ENCODE results near the gene LIMA1. TPM values are rescaled to one million over a fixed set of nuclear protein-coding genes. Genes with fewer than 3 reads are reported as not detected.

Gene LIMA1
- total and polyA plus RNA-seq, 2 of the 4 experiments (the other 2 are of a cell fraction), result 126 to 163 TPM

GRCh38 chr12:50282721-50283228, 545 bp downstream of the LIMA1 start:
- in situ Hi-C loops (cut with MboI; ENCODE audit: low sequenced_read_pairs), result no loop called here
- Histone ChIP-seq H3K79me1 (ENCODE audit: low read depth in 1 of 2, low read length in 2 of 2) (peaks cover 13 to 21% of the 10 kb centered on the region in 2 experiments), H3K14ac (replicated peaks; ENCODE audit: low read depth, low read length) (peak overlapping the region; percentile 75), H3K4me2 (ENCODE audit: low read depth, low read length) (peak overlapping the region; percentile 84), H2AK5ac (ENCODE audit: low read depth, low read length) (peak overlapping the region; percentile 52; the same call in 1 of the 2 replicates), H2BK15ac (ENCODE audit: low read depth, low read length) (peak overlapping the region; percentile 48), H4K8ac (ENCODE audit: low read depth in 2 of 2, low read length in 2 of 2) (peak overlapping the region; percentile 84 to 100; a peak in 3 of 4 replicates), H4K91ac (ENCODE audit: insufficient read depth, low read depth, low read length) (peak overlapping the region; percentile 64; the same call in 1 of the 2 replicates), H2AK9ac (replicated peaks; ENCODE audit: low read depth, low read length, poor library complexity) (peak overlapping the region; percentile 78), H4K20me1 (ENCODE audit: insufficient read depth, low read length) (no peaks in the 10 kb centered on the region), H2BK120ac (ENCODE audit: low read depth, low read length) (peak overlapping the region; percentile 70), H3K9me3 (ENCODE audit: control insufficient read depth, insufficient read depth, low read length) (no peaks in the 10 kb centered on the region), H3K56ac (ENCODE audit: extremely low read depth, insufficient read depth, low read length) (peak overlapping the region; percentile 19; the same call in 1 of the 2 replicates), H3K4me3 (ENCODE audit: insufficient read depth, low read depth, low read length) (peak overlapping the region; percentile 74), H2BK5ac (ENCODE audit: low read depth, low read length, poor library complexity, severe bottlenecking) (peak overlapping the region; percentile 69), H3K9me1 (ENCODE audit: insufficient read depth, low read length) (peaks cover 9% of the 10 kb centered on the region; the same call in 1 of the 2 replicates), H3K18ac (ENCODE audit: low read depth, low read length) (peak overlapping the region; percentile 68), H2BK20ac (ENCODE audit: low read depth, low read length) (peak overlapping the region; percentile 45; the same call in 1 of the 2 replicates), H3K4ac (ENCODE audit: low read depth, low read length) (peak overlapping the region; percentile 73), H3K27ac (ENCODE audit: insufficient read depth, low read length) (peak overlapping the region; percentile 87), H3K36me3 (ENCODE audit: control insufficient read depth, insufficient read depth, low read length) (no peaks in the 10 kb centered on the region), H4K5ac (ENCODE audit: low read depth, low read length) (peak overlapping the region; percentile 69), H3K9ac (ENCODE audit: low read depth, low read length) (peak overlapping the region; percentile 87), H3K4me1 (ENCODE audit: control insufficient read depth, insufficient read depth, low read length) (peaks cover 2% of the 10 kb centered on the region; the same call in 1 of the 2 replicates), H3K23ac (ENCODE audit: low read depth, low read length) (peak overlapping the region; percentile 86; the same call in 1 of the 2 replicates), H3K27me3 (ENCODE audit: control insufficient read depth, insufficient read depth, low read length) (no peaks in the 10 kb centered on the region), H2AFZ (replicated peaks; ENCODE audit: low read length, poor library complexity) (peak overlapping the region; percentile 98)
- DNase-seq (peak; percentile 77), ATAC-seq (ENCODE audit: low read depth) (peak; percentile 68)
- intact Hi-C loops (cut with micrococcal nuclease), result loop anchor here (1.0 to 2.0 kb wide), 3 partner anchors 18 to 62 kb away; no protein-coding TSS in a partner anchor
- dilution Hi-C loops (cut with HindIII; ENCODE audit: low sequenced_read_pairs, unreplicated experiment), result no loop called here
- POLR2A ChIA-PET (ENCODE audit: unreplicated experiment), result no interaction called here
- BruUV-seq (replicated peaks), result TSS peak; percentile 66
- CTCF ChIA-PET, result no interaction called here
- TF ChIP-seq CHD1 (IDR thresholded peaks at IDR 0.05; ENCODE audit: low read depth, low read length), result no peak
- no peak for TF ChIP-seq POLR2A (IDR thresholded peaks at IDR 0.05; ENCODE audit: low read depth, low read length)
- TF ChIP-seq CEBPB (IDR thresholded peaks at IDR 0.05; ENCODE audit: low read depth, low read length), result no peak
- no peak for TF ChIP-seq BHLHE40 (IDR thresholded peaks at IDR 0.05; ENCODE audit: low read depth, low read length)
- 0 out of 2 replicates have a peak, but pooled peaks have one; percentile 6 for TF ChIP-seq FOS (IDR thresholded peaks at IDR 0.05; ENCODE audit: low read depth, low read length)
- no peak; the same call in 1 of the 2 replicates for TF ChIP-seq MAZ (IDR thresholded peaks at IDR 0.05; ENCODE audit: borderline replicate concordance, low read depth, low read length)
- TF ChIP-seq SMC3 (IDR thresholded peaks at IDR 0.05; ENCODE audit: low read depth, low read length), result no peak
- no peak for TF ChIP-seq NFE2L2 (IDR thresholded peaks at IDR 0.05; ENCODE audit: low read depth, low read length)
- no CpG with 5 or more reads among the region's 14 CpGs for WGBS, 2 experiments (ENCODE audit: extremely low coverage in 2 of 2, insufficient read length in 1 of 2)

All from IMR-90 (cell line).